Body of pancreas (tissue), 4 donors: ENCODE measurements around the gene AVPR1A. TPM values are rescaled to one million over a fixed set of nuclear protein-coding genes. Genes with fewer than 3 reads are reported as not detected.

Source experiments
- ATAC-seq: fragments of 150-250 bp; one replicate; pipeline ENCODE4 v1.9.1; 2016
- DNase-seq, 4 donors: peaks; one replicate each; pipeline ENCODE4 v3.0.0-alpha.2; 2019
- H3K27ac ChIP-seq, 4 donors: fragments of 200-600 bp; sonication (generic); 1 replicate in 3 of 4; 2 replicates in 1 of 4; pipeline versions ENCODE4 v1.5.1 to v1.6.1; 2016 to 2019; ENCODE audit warnings: mild to moderate bottlenecking in 1 of 4, mixed read lengths in 1 of 4, moderate library complexity in 1 of 4
- H3K27me3 ChIP-seq, 2 donors: fragments of 200-600 bp; sonication (generic); one replicate each; pipeline ENCODE4 v1.6.0; 2016; ENCODE audit warnings: mild to moderate bottlenecking in 1 of 2
- H3K36me3 ChIP-seq, 2 donors: fragments of 200-600 bp; sonication (generic); replicated peaks in 1 of 2; 2 replicates each; pipeline ENCODE4 v1.5.1; 2016; ENCODE audit warnings: low read depth in 2 of 2; ENCODE audit not compliant: insufficient read depth in 1 of 2
- H3K4me1 ChIP-seq: fragments of 200-600 bp; sonication (generic); one replicate; pipeline ENCODE4 v1.6.0; 2016
- H3K4me3 ChIP-seq, 2 donors: fragments of 200-600 bp; sonication (generic); 1 replicate in 1 of 2; 2 replicates in 1 of 2; pipeline ENCODE4 v1.5.1; 2016 to 2019
- H3K9me3 ChIP-seq, 3 donors: fragments of 200-600 bp; sonication (generic); 1 replicate in 2 of 3; 2 replicates in 1 of 3; pipeline ENCODE4 v1.5.1; 2016
- POLR2A ChIP-seq, 3 donors: fragments of 450-650 bp; IDR thresholded peaks; one replicate each; pipeline ENCODE4 v1.6.1; 2016; ENCODE audit warnings: antibody characterized with exemption in 3 of 3, mild to moderate bottlenecking in 2 of 3
- WGBS, 2 donors: methylation state at CpG; one replicate each; pipeline ENCODE4 v1.1.5; 2017; 5-methylcytosine and 5-hydroxymethylcytosine counted together
- intact Hi-C: fragments of 100-400 bp; cut with DNase I; formaldehyde crosslinking; loops from one replicate; pipeline ENCODE4 v1.15.1; 2023
- total RNA-seq, 2 donors: library from RNA; depleted of rRNA; stranded (reverse); fragments of >200 nt; gene quantifications; one replicate each; pipeline ENCODE4 v1.1.0, GENCODE V29; 2016
- TF ChIP-seq, protein P1 (sequence below), 7 experiments: fragments of 450-650 bp in 4 of 7; fragments of 200-600 bp in 3 of 7; sonication (generic) in 3 of 7; IDR thresholded peaks; one replicate each; pipeline ENCODE4 v1.5.1; 2016 to 2019; ENCODE audit warnings: antibody characterized with exemption in 7 of 7

AVPR1A gene
- total RNA-seq, 2 donors from 2014 or later = 1.8 to 2.0 TPM

GRCh38 chr12:63164911-63165310 is 13.9 kb upstream of the AVPR1A start:
- Histone ChIP-seq H3K9me3 (no peaks in the 10 kb centered on the region), H3K27ac (no peak overlapping the region), H3K27me3 (no peaks in the 10 kb centered on the region), H3K36me3 (no peaks in the 10 kb centered on the region), H3K4me3 (no peak overlapping the region), H3K4me1 (no peaks in the 10 kb centered on the region)
- intact Hi-C loops = no loop called here
- DNase-seq = no peak
- WGBS, 2 donors = 54 to 69% methylated on average over 2 of the region's 2 CpGs
- ATAC-seq = no peak
- no peak for TF ChIP-seq POLR2A (IDR thresholded peaks at IDR 0.05)
- TF ChIP-seq, protein P1, sequence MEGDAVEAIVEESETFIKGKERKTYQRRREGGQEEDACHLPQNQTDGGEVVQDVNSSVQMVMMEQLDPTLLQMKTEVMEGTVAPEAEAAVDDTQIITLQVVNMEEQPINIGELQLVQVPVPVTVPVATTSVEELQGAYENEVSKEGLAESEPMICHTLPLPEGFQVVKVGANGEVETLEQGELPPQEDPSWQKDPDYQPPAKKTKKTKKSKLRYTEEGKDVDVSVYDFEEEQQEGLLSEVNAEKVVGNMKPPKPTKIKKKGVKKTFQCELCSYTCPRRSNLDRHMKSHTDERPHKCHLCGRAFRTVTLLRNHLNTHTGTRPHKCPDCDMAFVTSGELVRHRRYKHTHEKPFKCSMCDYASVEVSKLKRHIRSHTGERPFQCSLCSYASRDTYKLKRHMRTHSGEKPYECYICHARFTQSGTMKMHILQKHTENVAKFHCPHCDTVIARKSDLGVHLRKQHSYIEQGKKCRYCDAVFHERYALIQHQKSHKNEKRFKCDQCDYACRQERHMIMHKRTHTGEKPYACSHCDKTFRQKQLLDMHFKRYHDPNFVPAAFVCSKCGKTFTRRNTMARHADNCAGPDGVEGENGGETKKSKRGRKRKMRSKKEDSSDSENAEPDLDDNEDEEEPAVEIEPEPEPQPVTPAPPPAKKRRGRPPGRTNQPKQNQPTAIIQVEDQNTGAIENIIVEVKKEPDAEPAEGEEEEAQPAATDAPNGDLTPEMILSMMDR (IDR thresholded peaks at IDR 0.05) = no peak

DNA sequence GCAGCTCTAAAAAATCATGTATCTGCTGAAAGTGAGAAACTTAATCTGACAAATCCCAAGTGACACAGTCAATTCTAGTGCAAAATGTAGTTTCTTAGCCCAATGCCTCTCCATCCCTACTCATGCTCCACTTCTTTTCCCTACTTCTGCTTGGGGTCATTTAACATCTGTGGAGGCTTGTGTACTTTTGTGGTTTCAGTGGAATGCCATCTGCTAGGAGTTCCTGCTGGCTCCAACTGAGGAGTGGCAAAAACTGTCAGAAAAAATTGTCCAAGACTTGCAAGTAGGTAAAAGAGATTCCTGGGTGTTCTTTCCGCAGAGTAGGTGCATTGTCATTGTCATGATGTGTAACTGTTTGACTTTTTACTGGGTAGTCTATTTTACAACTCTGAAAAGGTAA is 12.5 kb upstream of the AVPR1A start:
- Histone ChIP-seq H3K4me1 (no peaks in the 10 kb centered on the region), H3K27ac (no peak overlapping the region), H3K36me3 (no peaks in the 10 kb centered on the region), H3K4me3 (no peak overlapping the region), H3K9me3 (no peaks in the 10 kb centered on the region), H3K27me3 (no peaks in the 10 kb centered on the region)
- intact Hi-C loops = no loop called here
- 56 to 82% methylated on average over 1 of the region's 1 CpG for WGBS, 2 donors
- TF ChIP-seq, protein P1 (IDR thresholded peaks at IDR 0.05) = no peak
- TF ChIP-seq POLR2A (IDR thresholded peaks at IDR 0.05) = no peak
- DNase-seq = no peak
- no peak for ATAC-seq

GRCh38 chr12:63155375-63155774 is 4.4 kb upstream of the AVPR1A start:
- Histone ChIP-seq H3K9me3 (no peaks in the 10 kb centered on the region), H3K4me1 (peaks cover 18% of the 10 kb centered on the region), H3K4me3 (no peak overlapping the region), H3K27ac (no peak overlapping the region), H3K36me3 (no peaks in the 10 kb centered on the region), H3K27me3 (peaks cover 0 to 5% of the 10 kb centered on the region in 2 donors)
- intact Hi-C loops = no loop called here
- no peak for DNase-seq
- 55 to 58% methylated on average over 2 of the region's 2 CpGs for WGBS, 2 donors
- ATAC-seq = no peak
- TF ChIP-seq POLR2A (IDR thresholded peaks at IDR 0.05) = no peak
- TF ChIP-seq, protein P1 (IDR thresholded peaks at IDR 0.05) = no peak

DNA sequence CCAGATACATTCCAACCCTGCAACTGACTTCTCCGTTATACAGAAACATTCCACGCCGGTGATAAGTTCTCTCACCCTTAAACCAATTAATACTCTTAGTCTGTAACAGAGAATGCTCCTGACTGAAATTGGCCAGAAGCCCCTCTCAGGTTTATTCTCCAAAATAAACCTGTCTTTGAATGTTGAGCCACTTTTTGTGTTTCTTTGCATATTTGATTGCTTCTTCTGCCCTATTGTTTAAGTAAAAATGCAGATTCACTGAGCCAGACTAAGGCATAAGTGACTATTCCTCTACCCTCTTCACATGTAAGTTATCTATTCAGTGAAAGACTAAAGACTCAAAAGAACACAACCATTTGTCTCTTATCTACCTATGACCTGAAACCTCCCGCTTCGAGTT is 3.6 kb upstream of the AVPR1A start:
- Histone ChIP-seq H3K4me3 (no peak overlapping the region), H3K27ac (no peak overlapping the region), H3K9me3 (no peaks in the 10 kb centered on the region), H3K36me3 (no peaks in the 10 kb centered on the region), H3K27me3 (peaks cover 0 to 11% of the 10 kb centered on the region in 2 donors), H3K4me1 (peaks cover 24% of the 10 kb centered on the region)
- TF ChIP-seq, protein P1 (IDR thresholded peaks at IDR 0.05) = no peak
- no peak for TF ChIP-seq POLR2A (IDR thresholded peaks at IDR 0.05)
- intact Hi-C loops = no loop called here
- DNase-seq (no peak), ATAC-seq (no peak)
- WGBS, 2 donors = 94% methylated on average over 5 of the region's 5 CpGs

DNA sequence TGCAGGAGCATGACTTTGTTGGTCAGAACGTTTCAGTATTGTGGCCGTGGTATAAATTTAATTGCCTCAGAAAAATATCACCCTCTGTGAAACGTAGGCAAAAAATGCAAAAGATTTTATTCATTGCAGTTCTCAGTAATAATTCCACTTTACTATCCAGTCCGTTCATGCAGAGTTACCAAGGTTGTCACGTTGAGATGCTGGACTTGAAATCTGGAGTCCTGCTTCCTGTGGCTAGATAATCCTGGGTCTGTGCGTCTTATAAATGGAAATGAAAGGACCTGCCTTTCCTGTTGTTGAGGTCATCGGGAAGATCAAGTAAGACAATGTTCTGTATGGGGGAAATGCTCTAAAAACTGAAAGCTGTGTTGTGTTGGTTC is 1.3 kb upstream of the AVPR1A start:
- peaks cover 24% of the 10 kb centered on the region for H3K4me1 ChIP-seq
- 15 to 20% methylated on average over 7 of the region's 7 CpGs for WGBS, 2 donors
- no peak overlapping the region for H3K27ac ChIP-seq
- H3K9me3 ChIP-seq = no peaks in the 10 kb centered on the region
- DNase-seq = no peak
- H3K4me3 ChIP-seq = no peak overlapping the region
- H3K36me3 ChIP-seq = no peaks in the 10 kb centered on the region
- no peak for ATAC-seq
- peaks cover 0 to 11% of the 10 kb centered on the region in 2 donors for H3K27me3 ChIP-seq
- TF ChIP-seq POLR2A (IDR thresholded peaks at IDR 0.05) = no peak
- TF ChIP-seq, protein P1 (IDR thresholded peaks at IDR 0.05) = no peak
- intact Hi-C loops = no loop called here
